PC-3 (cell line): ENCODE measurements around the gene IGSF9B.

Source experiments
- CTCF ChIP-seq: fragments of 300-600 bp; sonication (generic); conservative IDR thresholded peaks from 2 replicates; pipeline ENCODE4 v1.5.1; 2017; ENCODE audit warnings: antibody characterized with exemption, low read depth, mild to moderate bottlenecking, low read length
- EZH2 ChIP-seq: fragments of 300-600 bp; sonication (generic); IDR thresholded peaks from one replicate; pipeline ENCODE4 v1.6.1; 2017; ENCODE audit warnings: antibody characterized with exemption, mild to moderate bottlenecking, low read length; ENCODE audit not compliant: unreplicated experiment
- EZH2phosphoT487 ChIP-seq: fragments of 300-600 bp; sonication (generic); IDR thresholded peaks from 2 replicates; pipeline ENCODE4 v1.6.1; 2018; ENCODE audit warnings: mild to moderate bottlenecking, antibody characterized with exemption, low read length, borderline replicate concordance

- TF ChIP-seq EZH2: no peak
- no peak for TF ChIP-seq CTCF
- no peak for TF ChIP-seq EZH2phosphoT487
These were observed 1.5 kb downstream of the IGSF9B start for GRCh38 chr11:133955081-133955891.
